Neural cell (in vitro differentiated cells): ENCODE measurements around the gene WDR19. TPM values are rescaled to one million over a fixed set of nuclear protein-coding genes. Genes with fewer than 3 reads are reported as not detected.

Experiments
- H2AFZ ChIP-seq: fragments of 200-600, 300-800 bp; sonication (generic), shearing (Covaris generic); 2 replicates; pipeline ENCODE4 v1.6.0; 2014; ENCODE audit warnings: low read depth, mild to moderate bottlenecking, antibody characterized with exemption, low read length, moderate library complexity
- H3F3A ChIP-seq: fragments of 200-600 bp; shearing (Covaris generic); 2 replicates; pipeline ENCODE4 v1.6.1; 2016; ENCODE audit warnings: mild to moderate bottlenecking, moderate library complexity, mixed read lengths, antibody characterized with exemption, low read length; ENCODE audit not compliant: insufficient read depth, poor library complexity, severe bottlenecking
- H3K27ac ChIP-seq: fragments of 200-600, 300-800 bp; sonication (generic), shearing (Covaris generic); 2 replicates; pipeline ENCODE4 v1.5.1; 2014; ENCODE audit warnings: mild to moderate bottlenecking, low read length, moderate library complexity
- H3K27me3 ChIP-seq: fragments of 300-800, 200-600 bp; sonication (generic), shearing (Covaris generic); 2 replicates; pipeline ENCODE4 v1.6.0; 2014; ENCODE audit warnings: mild to moderate bottlenecking, low read depth, low read length, moderate library complexity; ENCODE audit not compliant: insufficient read depth
- H3K36me3 ChIP-seq: fragments of 300-800, 200-600 bp; sonication (generic), shearing (Covaris generic); 2 replicates; pipeline ENCODE4 v1.5.1; 2014; ENCODE audit warnings: mild to moderate bottlenecking, antibody characterized with exemption, low read length, moderate library complexity; ENCODE audit not compliant: insufficient read depth
- H3K4me2 ChIP-seq: fragments of 300-800, 200-600 bp; sonication (generic), shearing (Covaris generic); 2 replicates; pipeline ENCODE4 v1.6.0; 2014; ENCODE audit warnings: mild to moderate bottlenecking, low read length
- H3K4me3 ChIP-seq: fragments of 300-800, 200-600 bp; sonication (generic), shearing (Covaris generic); 2 replicates; pipeline ENCODE4 v1.5.1; 2014; ENCODE audit warnings: mild to moderate bottlenecking, low read length, moderate library complexity
- H3K79me2 ChIP-seq: fragments of 200-600 bp; shearing (Covaris generic); replicated peaks from 2 replicates; pipeline ENCODE4 v1.6.0; 2014; ENCODE audit warnings: mild to moderate bottlenecking, low read length, moderate library complexity; ENCODE audit not compliant: insufficient read depth
- H3K9ac ChIP-seq: fragments of 300-800, 200-600 bp; sonication (generic), shearing (Covaris generic); 2 replicates; pipeline ENCODE4 v1.6.1; 2016; ENCODE audit warnings: mild to moderate bottlenecking, low read length, mixed read lengths
- H3K9me2 ChIP-seq: fragments of 200-600 bp; shearing (Covaris generic); 2 replicates; pipeline ENCODE4 v1.6.1; 2016; ENCODE audit warnings: mild to moderate bottlenecking, low read length, mixed read lengths; ENCODE audit not compliant: insufficient read depth
- H3K9me3 ChIP-seq: fragments of 200-600, 300-800 bp; sonication (generic), shearing (Covaris generic); 2 replicates; pipeline ENCODE4 v1.6.1; 2016; ENCODE audit warnings: mild to moderate bottlenecking, mixed run types, low read length, moderate library complexity, mixed read lengths
- H4K20me1 ChIP-seq: fragments of 200-600 bp; shearing (Covaris generic); 2 replicates; pipeline ENCODE4 v1.6.1; 2016; ENCODE audit warnings: mild to moderate bottlenecking, mixed run types; ENCODE audit not compliant: insufficient read depth
- EP300 ChIP-seq: fragments of 450-650 bp; conservative IDR thresholded peaks from 2 replicates; pipeline ENCODE4 v1.6.1; 2014; ENCODE audit warnings: antibody characterized with exemption, mild to moderate bottlenecking, moderate library complexity; ENCODE audit not compliant: poor library complexity, severe bottlenecking
- EZH2 ChIP-seq: fragments of 200-600, 300-800 bp; shearing (Covaris generic), sonication (generic); IDR thresholded peaks from 2 replicates; pipeline ENCODE4 v1.6.1; 2014; ENCODE audit warnings: antibody characterized with exemption, low read length, borderline replicate concordance, mild to moderate bottlenecking; ENCODE audit not compliant: insufficient read depth, poor library complexity, severe bottlenecking
- MXI1 ChIP-seq: fragments of 450-650 bp; conservative IDR thresholded peaks from 2 replicates; pipeline ENCODE4 v1.6.1; 2014; ENCODE audit warnings: antibody characterized with exemption, mild to moderate bottlenecking; ENCODE audit not compliant: poor library complexity, severe bottlenecking
- POLR2AphosphoS5 ChIP-seq: IDR thresholded peaks from 2 replicates; pipeline ENCODE4 v1.6.1; 2012
- RAD21 ChIP-seq: fragments of 450-650 bp; conservative IDR thresholded peaks from 2 replicates; pipeline ENCODE4 v1.6.1; 2014; ENCODE audit warnings: antibody characterized with exemption, mild to moderate bottlenecking, moderate library complexity
- SMC3 ChIP-seq: fragments of 450-650 bp; conservative IDR thresholded peaks from 2 replicates; pipeline ENCODE4 v1.6.1; 2014; ENCODE audit warnings: antibody characterized with exemption, mild to moderate bottlenecking, moderate library complexity; ENCODE audit not compliant: poor library complexity
- TAF1 ChIP-seq: IDR thresholded peaks from 2 replicates; pipeline ENCODE4 v1.6.1; 2012; ENCODE audit warnings: low read depth
- polyA plus RNA-seq: library from polyadenylated mRNA; depleted of rRNA; stranded (reverse); fragments of >200 nt; gene quantifications from 2 replicates; pipeline ENCODE4 v1.2.3, GENCODE V29; 2014
- TF ChIP-seq, protein P1 (sequence below): IDR thresholded peaks from 2 replicates; pipeline ENCODE4 v1.6.1; 2012; ENCODE audit warnings: borderline replicate concordance
- TF ChIP-seq, protein P2 (sequence below): fragments of 450-650 bp; IDR thresholded peaks from 2 replicates; pipeline ENCODE4 v1.5.1; 2014; ENCODE audit warnings: antibody characterized with exemption, mild to moderate bottlenecking, moderate library complexity; ENCODE audit not compliant: poor library complexity, severe bottlenecking

WDR19 gene
- polyA plus RNA-seq, 1 donor from 2014 or later: 69.9 TPM

DNA sequence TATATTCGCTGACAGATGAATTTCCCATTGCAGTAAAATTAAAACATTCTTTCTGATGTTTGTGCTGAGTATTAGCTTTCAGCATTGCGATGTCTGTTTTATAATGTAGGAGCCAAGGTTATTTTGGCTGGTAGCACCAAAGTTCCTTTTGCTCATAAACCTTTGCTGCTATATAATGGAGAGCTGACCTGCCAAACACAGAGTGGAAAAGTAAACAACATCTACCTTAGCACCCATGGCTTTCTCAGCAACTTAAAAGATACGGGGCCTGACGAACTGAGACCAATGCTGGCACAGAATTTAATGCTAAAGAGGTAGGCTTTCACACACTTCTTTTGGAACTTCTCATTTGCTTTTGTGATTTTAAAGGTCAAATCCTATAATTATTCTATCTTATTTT, 46.0 kb downstream of the WDR19 start:
- H3K27me3 ChIP-seq: no peaks in the 10 kb centered on the region
- no peaks in the 10 kb centered on the region for H3K79me2 ChIP-seq
- peaks cover 2% of the 10 kb centered on the region for H3K36me3 ChIP-seq
- no peak for TF ChIP-seq EZH2
- TF ChIP-seq POLR2AphosphoS5: no peak
- TF ChIP-seq EP300: no peak
- TF ChIP-seq, protein P1, sequence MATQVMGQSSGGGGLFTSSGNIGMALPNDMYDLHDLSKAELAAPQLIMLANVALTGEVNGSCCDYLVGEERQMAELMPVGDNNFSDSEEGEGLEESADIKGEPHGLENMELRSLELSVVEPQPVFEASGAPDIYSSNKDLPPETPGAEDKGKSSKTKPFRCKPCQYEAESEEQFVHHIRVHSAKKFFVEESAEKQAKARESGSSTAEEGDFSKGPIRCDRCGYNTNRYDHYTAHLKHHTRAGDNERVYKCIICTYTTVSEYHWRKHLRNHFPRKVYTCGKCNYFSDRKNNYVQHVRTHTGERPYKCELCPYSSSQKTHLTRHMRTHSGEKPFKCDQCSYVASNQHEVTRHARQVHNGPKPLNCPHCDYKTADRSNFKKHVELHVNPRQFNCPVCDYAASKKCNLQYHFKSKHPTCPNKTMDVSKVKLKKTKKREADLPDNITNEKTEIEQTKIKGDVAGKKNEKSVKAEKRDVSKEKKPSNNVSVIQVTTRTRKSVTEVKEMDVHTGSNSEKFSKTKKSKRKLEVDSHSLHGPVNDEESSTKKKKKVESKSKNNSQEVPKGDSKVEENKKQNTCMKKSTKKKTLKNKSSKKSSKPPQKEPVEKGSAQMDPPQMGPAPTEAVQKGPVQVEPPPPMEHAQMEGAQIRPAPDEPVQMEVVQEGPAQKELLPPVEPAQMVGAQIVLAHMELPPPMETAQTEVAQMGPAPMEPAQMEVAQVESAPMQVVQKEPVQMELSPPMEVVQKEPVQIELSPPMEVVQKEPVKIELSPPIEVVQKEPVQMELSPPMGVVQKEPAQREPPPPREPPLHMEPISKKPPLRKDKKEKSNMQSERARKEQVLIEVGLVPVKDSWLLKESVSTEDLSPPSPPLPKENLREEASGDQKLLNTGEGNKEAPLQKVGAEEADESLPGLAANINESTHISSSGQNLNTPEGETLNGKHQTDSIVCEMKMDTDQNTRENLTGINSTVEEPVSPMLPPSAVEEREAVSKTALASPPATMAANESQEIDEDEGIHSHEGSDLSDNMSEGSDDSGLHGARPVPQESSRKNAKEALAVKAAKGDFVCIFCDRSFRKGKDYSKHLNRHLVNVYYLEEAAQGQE: no peak
- no peak for TF ChIP-seq SMC3
- no peak for TF ChIP-seq MXI1
- TF ChIP-seq RAD21: no peak
- no peak for TF ChIP-seq TAF1
- TF ChIP-seq, protein P2, sequence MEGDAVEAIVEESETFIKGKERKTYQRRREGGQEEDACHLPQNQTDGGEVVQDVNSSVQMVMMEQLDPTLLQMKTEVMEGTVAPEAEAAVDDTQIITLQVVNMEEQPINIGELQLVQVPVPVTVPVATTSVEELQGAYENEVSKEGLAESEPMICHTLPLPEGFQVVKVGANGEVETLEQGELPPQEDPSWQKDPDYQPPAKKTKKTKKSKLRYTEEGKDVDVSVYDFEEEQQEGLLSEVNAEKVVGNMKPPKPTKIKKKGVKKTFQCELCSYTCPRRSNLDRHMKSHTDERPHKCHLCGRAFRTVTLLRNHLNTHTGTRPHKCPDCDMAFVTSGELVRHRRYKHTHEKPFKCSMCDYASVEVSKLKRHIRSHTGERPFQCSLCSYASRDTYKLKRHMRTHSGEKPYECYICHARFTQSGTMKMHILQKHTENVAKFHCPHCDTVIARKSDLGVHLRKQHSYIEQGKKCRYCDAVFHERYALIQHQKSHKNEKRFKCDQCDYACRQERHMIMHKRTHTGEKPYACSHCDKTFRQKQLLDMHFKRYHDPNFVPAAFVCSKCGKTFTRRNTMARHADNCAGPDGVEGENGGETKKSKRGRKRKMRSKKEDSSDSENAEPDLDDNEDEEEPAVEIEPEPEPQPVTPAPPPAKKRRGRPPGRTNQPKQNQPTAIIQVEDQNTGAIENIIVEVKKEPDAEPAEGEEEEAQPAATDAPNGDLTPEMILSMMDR: no peak
- H3K4me3 ChIP-seq: no peak overlapping the region
- H4K20me1 ChIP-seq: no peaks in the 10 kb centered on the region
- no peak overlapping the region for H3K9ac ChIP-seq
- H2AFZ ChIP-seq: no peak overlapping the region
- no peaks in the 10 kb centered on the region for H3K9me3 ChIP-seq
- no peak overlapping the region for H3K27ac ChIP-seq
- no peak overlapping the region for H3K4me2 ChIP-seq
- no peaks in the 10 kb centered on the region for H3F3A ChIP-seq
- H3K9me2 ChIP-seq: no peaks in the 10 kb centered on the region

DNA sequence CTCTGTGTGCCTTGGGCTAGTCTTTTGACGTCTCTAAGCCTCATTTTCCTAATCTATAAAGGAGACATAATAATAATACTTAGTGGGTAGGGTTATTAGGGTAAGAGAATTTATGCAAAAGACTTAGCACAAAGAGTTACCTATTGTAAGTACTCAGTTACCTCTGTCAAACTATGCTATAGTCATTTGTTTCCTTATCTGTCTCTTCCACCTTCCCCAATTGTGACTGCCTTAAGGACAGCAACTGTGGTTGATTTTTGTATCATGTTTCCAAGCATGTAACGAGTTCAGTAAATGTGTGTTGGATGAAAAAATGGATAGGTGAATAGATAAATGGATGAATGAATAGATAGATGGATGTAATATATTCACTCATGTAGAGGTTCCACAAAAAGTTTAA, 48.1 kb downstream of the WDR19 start:
- H3K9me2 ChIP-seq: no peaks in the 10 kb centered on the region
- H3K27me3 ChIP-seq: no peaks in the 10 kb centered on the region
- H3K4me2 ChIP-seq: no peak overlapping the region
- H2AFZ ChIP-seq: no peak overlapping the region
- TF ChIP-seq POLR2AphosphoS5: no peak
- TF ChIP-seq MXI1: no peak
- no peak for TF ChIP-seq TAF1
- no peak for TF ChIP-seq RAD21
- TF ChIP-seq EP300: no peak
- TF ChIP-seq, protein P1: no peak
- TF ChIP-seq, protein P2: no peak
- TF ChIP-seq SMC3: no peak
- no peak for TF ChIP-seq EZH2
- no peaks in the 10 kb centered on the region for H4K20me1 ChIP-seq
- no peak overlapping the region for H3K27ac ChIP-seq
- H3K9ac ChIP-seq: no peak overlapping the region
- peaks cover 6% of the 10 kb centered on the region for H3K36me3 ChIP-seq
- no peaks in the 10 kb centered on the region for H3K9me3 ChIP-seq
- no peak overlapping the region for H3K4me3 ChIP-seq
- no peaks in the 10 kb centered on the region for H3K79me2 ChIP-seq
- no peaks in the 10 kb centered on the region for H3F3A ChIP-seq
